Measurements from ENCODE around the gene SPINT3.

Gene SPINT3

GRCh38 chr20:45547206-45547770 is 31.9 kb upstream of the SPINT3 start, which contains the start of gene EPPIN:
EPPIN (minus strand) TSS chr20:45547401; CDS start chr20:45547357, 44 bp downstream.
- DNase-seq (ENCODE audit: low spot score): no peak
- TF ChIP-seq CTCF (IDR thresholded peaks at IDR 0.05; ENCODE audit: extremely low read depth, insufficient read depth, missing control alignments): no peak
- in situ Hi-C loops (cut with MboI; ENCODE audit: low pct_unique_long_range_greater_than_20kb, low sequenced_read_pairs, unreplicated experiment): no loop called here

DNA sequence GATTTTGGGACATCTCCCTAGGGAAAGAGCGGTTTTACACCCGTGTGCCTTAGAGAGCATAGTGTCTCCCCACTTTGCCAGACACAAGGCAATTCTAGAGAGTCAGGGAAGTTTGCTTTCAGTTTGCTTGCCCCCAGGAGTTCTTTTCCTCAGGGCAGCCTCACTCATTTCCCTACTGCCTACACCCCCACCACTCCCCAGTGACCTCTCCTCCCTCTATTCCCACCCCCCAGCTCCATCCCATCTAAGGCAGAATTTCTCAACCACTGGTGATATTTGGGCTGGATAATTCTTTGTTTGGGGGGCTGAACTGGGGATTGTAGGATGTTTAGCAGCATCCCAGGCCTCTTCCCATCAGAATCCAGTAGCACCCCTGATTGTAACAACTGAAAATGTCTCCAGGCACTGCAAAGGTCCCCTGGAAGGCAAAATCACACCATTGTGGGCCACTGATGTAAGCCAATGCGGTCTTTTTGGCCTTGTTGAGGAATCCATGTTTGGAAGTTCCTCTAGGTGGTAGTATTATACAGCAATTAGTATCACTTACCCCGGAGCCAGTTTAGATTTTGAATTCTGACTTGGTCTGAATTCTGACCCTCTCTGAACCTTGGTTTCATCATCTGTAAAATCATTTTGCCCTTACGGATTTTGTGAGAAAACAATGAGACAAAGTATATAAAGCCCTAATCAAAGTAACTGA is 30.5 kb upstream of the SPINT3 start:
- TF ChIP-seq CTCF (IDR thresholded peaks at IDR 0.05; ENCODE audit: extremely low read depth, insufficient read depth, missing control alignments): peak; percentile 22
- DNase-seq (ENCODE audit: low spot score): no peak
- in situ Hi-C loops (cut with MboI; ENCODE audit: low pct_unique_long_range_greater_than_20kb, low sequenced_read_pairs, unreplicated experiment): no loop called here

DNA sequence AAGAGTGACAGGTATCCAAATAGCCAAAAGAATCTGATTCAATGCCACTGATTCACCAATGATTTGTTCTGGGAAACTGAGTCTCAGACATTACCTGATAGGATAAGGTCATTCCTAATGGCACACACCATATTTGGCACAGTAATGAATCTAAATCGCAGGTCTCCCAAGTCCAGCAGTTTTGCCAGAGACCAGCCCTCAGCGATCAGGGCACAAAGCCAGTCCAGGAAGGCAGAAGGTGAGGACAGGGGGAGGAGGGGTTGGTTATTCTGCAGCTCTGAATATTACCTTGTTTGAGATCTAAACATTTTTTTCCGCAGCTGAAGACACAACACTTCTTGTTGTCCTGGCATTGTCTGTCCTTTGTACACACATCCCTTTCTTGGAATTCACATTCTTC is 29.9 kb upstream of the SPINT3 start:
- DNase-seq (ENCODE audit: low spot score): no peak
- in situ Hi-C loops (cut with MboI; ENCODE audit: low pct_unique_long_range_greater_than_20kb, low sequenced_read_pairs, unreplicated experiment): no loop called here
- TF ChIP-seq CTCF (IDR thresholded peaks at IDR 0.05; ENCODE audit: extremely low read depth, insufficient read depth, missing control alignments): no peak

GRCh38 chr20:45539382-45539781 is 24.0 kb upstream of the SPINT3 start, which contains the start of gene WFDC6:
WFDC6 (minus strand) TSS chr20:45539482; CDS start chr20:45539407, 75 bp downstream.
- no peak for DNase-seq (ENCODE audit: low spot score)
- no peak for TF ChIP-seq CTCF (IDR thresholded peaks at IDR 0.05; ENCODE audit: extremely low read depth, insufficient read depth, missing control alignments)
- in situ Hi-C loops (cut with MboI; ENCODE audit: low pct_unique_long_range_greater_than_20kb, low sequenced_read_pairs, unreplicated experiment): no loop called here

DNA sequence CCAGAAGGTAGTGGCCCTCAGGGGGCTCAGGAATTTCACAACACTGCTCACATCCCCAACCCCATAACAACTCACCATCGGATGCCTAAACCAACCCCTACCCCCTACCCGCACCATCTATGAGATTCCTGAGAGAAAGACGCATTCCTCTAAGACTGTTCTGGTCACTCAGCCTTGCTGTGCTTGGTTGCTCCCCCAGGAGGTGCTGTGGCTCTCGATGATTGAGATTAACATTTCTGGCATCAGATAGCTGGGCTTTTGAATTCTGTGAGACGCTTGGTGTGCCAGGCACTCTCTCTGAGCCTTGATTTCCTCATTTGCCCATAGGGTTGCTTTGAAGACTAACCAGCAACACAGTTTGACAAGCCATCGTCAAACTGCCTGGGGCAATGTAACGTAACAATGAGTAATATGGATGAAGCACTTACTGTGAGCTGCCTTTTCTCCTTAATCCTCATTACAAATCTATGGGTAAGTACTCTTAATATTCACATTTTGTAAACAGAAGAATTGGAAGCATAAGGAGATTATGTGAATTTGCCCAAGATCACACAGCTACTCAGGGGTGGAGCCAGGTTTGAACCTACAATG is 22.9 kb upstream of the SPINT3 start:
- no peak for DNase-seq (ENCODE audit: low spot score)
- no peak for TF ChIP-seq CTCF (IDR thresholded peaks at IDR 0.05; ENCODE audit: extremely low read depth, insufficient read depth, missing control alignments)
- in situ Hi-C loops (cut with MboI; ENCODE audit: low pct_unique_long_range_greater_than_20kb, low sequenced_read_pairs, unreplicated experiment): no loop called here

DNA sequence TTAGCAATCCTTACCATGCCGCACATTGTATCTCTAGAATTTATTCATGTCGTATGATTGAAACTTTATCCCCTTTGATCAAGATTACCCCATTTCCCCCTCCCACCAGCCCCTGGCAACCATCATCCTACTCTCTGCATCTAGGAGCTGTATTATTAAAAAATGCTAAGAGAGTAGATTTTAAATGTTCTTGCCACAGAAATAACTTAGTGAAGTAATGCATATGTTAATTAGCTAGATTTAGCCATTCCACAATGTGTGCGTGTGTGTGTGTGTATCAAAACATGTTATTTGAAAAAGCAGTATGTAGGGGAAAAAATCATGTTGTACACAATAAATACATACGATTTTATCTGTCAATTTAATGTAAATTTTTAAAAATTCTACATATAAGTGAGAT is 11.9 kb upstream of the SPINT3 start:
- in situ Hi-C loops (cut with MboI; ENCODE audit: low pct_unique_long_range_greater_than_20kb, low sequenced_read_pairs, unreplicated experiment): no loop called here
- no peak for TF ChIP-seq CTCF (IDR thresholded peaks at IDR 0.05; ENCODE audit: extremely low read depth, insufficient read depth, missing control alignments)
- DNase-seq (ENCODE audit: low spot score): no peak

Data from GM13977 (cell line).